Measurements from ENCODE around the gene CFAP221. TPM values are rescaled to one million over a fixed set of nuclear protein-coding genes. Genes with fewer than 3 reads are reported as not detected.

CFAP221 gene
- total RNA-seq, 4 donors from 2014 or later: 0.25 to 8.6 (median 0.66) TPM; not detected in 1

GRCh38 chr2:119523383-119523951 lies 20.8 kb upstream of the CFAP221 start:
- no peaks in the 10 kb centered on the region for H3K36me3 ChIP-seq
- peaks cover 52% of the 10 kb centered on the region for H3K27me3 ChIP-seq
- TF ChIP-seq EP300 (IDR thresholded peaks at IDR 0.05) (no peak), POLR2A (IDR thresholded peaks at IDR 0.05) (no peak), CTCF (IDR thresholded peaks at IDR 0.05) (no peak), POLR2AphosphoS5 (IDR thresholded peaks at IDR 0.05) (no peak)
- H3K9me3 ChIP-seq: no peaks in the 10 kb centered on the region
- ATAC-seq: no peak
- 2 to 7% methylated on average over 6 to 15 of the region's 21 CpGs for WGBS, 2 donors (ENCODE audit: low coverage in 1 of 2)
- peaks cover 0 to 22% (median 0%) of the 10 kb centered on the region in 3 donors for H3K4me1 ChIP-seq
- H3K4me3 ChIP-seq: no peak overlapping the region
- H3K27ac ChIP-seq: no peak overlapping the region

DNA sequence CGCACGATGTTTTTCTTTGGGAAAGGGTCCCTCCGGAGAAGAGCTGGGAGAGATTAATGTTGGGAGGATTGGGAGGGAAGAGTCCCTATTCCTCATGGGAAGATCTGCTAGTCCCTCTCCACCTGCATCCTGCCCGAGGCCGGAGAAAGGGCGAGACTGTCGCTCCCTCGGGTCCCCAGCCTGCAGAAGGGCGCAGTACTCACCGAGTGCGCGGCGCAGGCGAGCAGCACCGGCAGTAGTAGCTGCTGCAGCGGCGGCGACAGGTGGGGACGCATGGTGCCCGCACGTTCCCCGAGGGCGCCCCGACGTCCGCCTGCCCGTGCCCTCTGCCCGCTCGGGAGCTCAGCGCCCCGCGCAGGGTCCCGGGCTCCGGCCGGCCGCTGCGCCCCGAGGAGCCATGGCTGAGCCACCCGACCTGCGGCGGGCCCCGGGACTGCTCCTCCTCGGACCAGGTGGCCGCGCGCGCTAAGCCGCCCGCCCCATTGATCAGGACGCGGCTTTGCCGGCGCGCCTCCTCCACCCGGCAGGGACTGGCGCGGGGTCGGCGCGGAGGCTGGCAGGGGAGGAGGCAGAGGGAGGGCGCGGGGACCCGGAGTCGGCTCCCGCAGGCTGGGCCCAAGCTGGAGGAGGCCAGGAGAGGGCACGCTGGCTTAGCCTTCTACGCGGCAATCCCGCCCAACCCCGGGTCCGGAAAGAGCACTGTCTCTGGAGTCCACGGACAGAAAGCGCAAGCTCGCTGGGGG lies 20.1 kb upstream of the CFAP221 start, which contains the start of gene SCTR:
Gene SCTR (minus strand): TSS at position 532 of the 743 bp plus-strand sequence. CDS start 257 bp downstream, at position 275.
- no peaks in the 10 kb centered on the region for H3K36me3 ChIP-seq
- 0% methylated on average over 2 of the region's 74 CpGs; no CpG with 5 or more reads in 1 of the 2 donors for WGBS, 2 donors (ENCODE audit: low coverage in 1 of 2)
- no peak for ATAC-seq

GRCh38 chr2:119525614-119526013 lies 18.6 kb upstream of the CFAP221 start:
- H3K4me3 ChIP-seq: no peak overlapping the region
- H3K36me3 ChIP-seq: no peaks in the 10 kb centered on the region
- WGBS, 2 donors (ENCODE audit: low coverage in 1 of 2): 83 to 87% methylated on average over 3 to 4 of the region's 4 CpGs
- H3K27ac ChIP-seq: no peak overlapping the region
- peaks cover 0 to 22% (median 0%) of the 10 kb centered on the region in 3 donors for H3K4me1 ChIP-seq
- H3K9me3 ChIP-seq: no peaks in the 10 kb centered on the region
- TF ChIP-seq CTCF (IDR thresholded peaks at IDR 0.05) (no peak), POLR2A (IDR thresholded peaks at IDR 0.05) (no peak), POLR2AphosphoS5 (IDR thresholded peaks at IDR 0.05) (no peak), EP300 (IDR thresholded peaks at IDR 0.05) (no peak)
- ATAC-seq: no peak
- H3K27me3 ChIP-seq: peaks cover 67% of the 10 kb centered on the region

More for the DNA sequence above, 20.1 kb upstream of the CFAP221 start, which contains the start of gene SCTR:
- peaks cover 56% of the 10 kb centered on the region for H3K27me3 ChIP-seq
- peaks cover 0 to 22% (median 0%) of the 10 kb centered on the region in 3 donors for H3K4me1 ChIP-seq
- TF ChIP-seq EP300 (IDR thresholded peaks at IDR 0.05) (no peak), POLR2AphosphoS5 (IDR thresholded peaks at IDR 0.05) (no peak)
- H3K4me3 ChIP-seq: no peak within 1 kb of the TSS
- no peak within 1 kb of the TSS for H3K27ac ChIP-seq
- H3K9me3 ChIP-seq: no peaks in the 10 kb centered on the region

- H3K9me3 ChIP-seq: peaks cover 0 to 6% (median 0%) of the 10 kb centered on the region in 3 donors
- no peak for ATAC-seq
- H3K36me3 ChIP-seq: no peaks in the 10 kb centered on the region
- peaks cover 52% of the 10 kb centered on the region for H3K27me3 ChIP-seq
- no peak overlapping the region for H3K4me3 ChIP-seq
- TF ChIP-seq POLR2A (IDR thresholded peaks at IDR 0.05) (no peak), EP300 (IDR thresholded peaks at IDR 0.05) (no peak), POLR2AphosphoS5 (IDR thresholded peaks at IDR 0.05) (no peak), CTCF (IDR thresholded peaks at IDR 0.05) (no peak)
- H3K27ac ChIP-seq: no peak overlapping the region
- H3K4me1 ChIP-seq: peaks cover 0 to 11% (median 0%) of the 10 kb centered on the region in 3 donors
- WGBS, 2 donors (ENCODE audit: low coverage in 1 of 2): 66 to 100% methylated on average over 2 of the region's 2 CpGs
These were observed 16.2 kb upstream of the CFAP221 start for GRCh38 chr2:119527999-119528398.

GRCh38 chr2:119531292-119531691 lies 13.0 kb upstream of the CFAP221 start:
- Histone ChIP-seq H3K4me1 (no peaks in the 10 kb centered on the region), H3K36me3 (no peaks in the 10 kb centered on the region), H3K9me3 (peaks cover 0 to 33% (median 0%) of the 10 kb centered on the region in 3 donors), H3K27ac (no peak overlapping the region), H3K27me3 (peaks cover 22% of the 10 kb centered on the region), H3K4me3 (no peak overlapping the region)
- no peak for ATAC-seq
- no peak for TF ChIP-seq EP300 (IDR thresholded peaks at IDR 0.05)
- 17 to 20% methylated on average over 1 to 3 of the region's 3 CpGs for WGBS, 2 donors (ENCODE audit: low coverage in 1 of 2)

All from gastroesophageal sphincter (tissue), 4 donors.